ENCODE data around the gene CEND1. TPM values are rescaled to one million over a fixed set of nuclear protein-coding genes. Genes with fewer than 3 reads are reported as not detected.

The CEND1 gene
- total and polyA plus RNA-seq, 2 of the 13 experiments (the other 11 are each of a cell fraction or from before 2014, with no cell fraction given) = not detected

DNA sequence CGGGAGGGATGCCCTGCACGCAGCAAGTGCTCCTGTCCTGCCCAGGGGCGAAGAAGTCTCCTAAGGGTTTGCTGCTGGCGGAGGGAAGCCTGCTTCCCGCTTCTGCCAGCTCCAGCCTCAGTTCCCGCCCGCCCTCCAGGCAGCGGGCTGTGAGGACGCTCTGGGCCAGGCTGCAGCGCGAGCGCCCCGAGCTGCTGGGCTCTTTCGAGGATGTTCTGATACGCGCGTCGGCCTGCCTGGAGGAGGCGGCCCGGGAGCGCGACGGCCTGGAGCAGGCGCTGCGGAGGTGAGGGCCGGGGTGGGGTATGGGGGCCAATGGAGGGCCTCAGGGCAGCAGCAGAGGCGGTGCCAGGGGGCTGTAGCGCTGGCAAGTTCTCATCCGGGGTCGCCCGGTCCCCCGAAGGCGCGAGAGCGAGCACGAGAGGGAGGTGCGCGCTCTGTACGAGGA lies 40.0 kb upstream of the CEND1 start:
- no TSS peak for BruUV-seq (replicated peaks)
- H3K4me3 ChIP-seq (replicated peaks in 1 of 3; ENCODE audit: insufficient read depth in 1 of 3, low read depth in 2 of 3, low read length in 3 of 3) = peak overlapping the region in 2 of 3 experiments; percentile 23 to 75; a peak in 3 of 6 replicates
- H3K9ac ChIP-seq (ENCODE audit: insufficient read depth, low read depth, low read length) = no peak overlapping the region
- intact Hi-C loops (cut with micrococcal nuclease; ENCODE audit: unreplicated experiment) (no loop called here), in situ Hi-C loops (cut with HindIII; ENCODE audit: extremely low pct_ligation_motif_present, low pct_unique_long_range_greater_than_20kb) (no loop called here)
- no peak overlapping the region for H3K27ac ChIP-seq (ENCODE audit: extremely low read length, insufficient read depth, low read length)
- ATAC-seq (no peak), DNase-seq (ENCODE audit: low spot score) (no peak), FAIRE-seq (no peak)
- H3K79me2 ChIP-seq (ENCODE audit: insufficient read depth, low read length) = peaks cover 11% of the 10 kb centered on the region
- POLR2A ChIA-PET = interaction anchor here (2.4 to 16.1 kb wide), 3 partner anchors 11 to 21 kb away, joined by 18 to 264 read pairs (median 141); partner anchors contain the start of genes PNPLA2, POLR2L, RPLP2 and TSPAN4
- H3K9me3 ChIP-seq (ENCODE audit: low read length) = no peaks in the 10 kb centered on the region
- peaks cover 83% of the 10 kb centered on the region for H3K4me1 ChIP-seq (ENCODE audit: insufficient read depth, low read length)
- H4K20me1 ChIP-seq (ENCODE audit: insufficient read depth, low read length) = peaks cover 6% of the 10 kb centered on the region; the same call in 1 of the 2 replicates
- no peaks in the 10 kb centered on the region for H3K27me3 ChIP-seq (ENCODE audit: control insufficient read depth in 1 of 2, insufficient read depth in 2 of 2, low read length in 2 of 2)
- WGBS (ENCODE audit: low lambda C conversion rate) = 65% methylated on average over 18 of the region's 39 CpGs
- CTCF ChIA-PET (ENCODE audit: low intra/inter-chr PET ratio, low total read pairs) = no interaction called here
- no peak overlapping the region for H2AFZ ChIP-seq (ENCODE audit: low read length)
- H3K36me3 ChIP-seq (replicated peaks in 1 of 2; ENCODE audit: control insufficient read depth in 1 of 2, insufficient read depth in 2 of 2, low read length in 2 of 2) = peaks cover 0 to 4% of the 10 kb centered on the region in 2 experiments; a peak in 1 of 5 replicates
- H3K4me2 ChIP-seq (ENCODE audit: low read depth, low read length) = peak overlapping the region; percentile 78
- TF ChIP-seq MIXL1 (CRISPR knock-in tag; IDR thresholded peaks at IDR 0.05) (no peak), TCF7L2 (IDR thresholded peaks at IDR 0.05; ENCODE audit: low read depth, low read length) (no peak), ZNF251 (CRISPR knock-in tag; IDR thresholded peaks at IDR 0.05) (no peak), ZNF614 (CRISPR knock-in tag; IDR thresholded peaks at IDR 0.05; ENCODE audit: borderline replicate concordance) (no peak), IRF2 (CRISPR knock-in tag; IDR thresholded peaks at IDR 0.05) (no peak), MTF2 (CRISPR knock-in tag; IDR thresholded peaks at IDR 0.05; ENCODE audit: borderline replicate concordance) (no peak), MTA3 (CRISPR knock-in tag; IDR thresholded peaks at IDR 0.05) (no peak), HIVEP1 (CRISPR knock-in tag; IDR thresholded peaks at IDR 0.05) (0 out of 2 replicates have a peak, but pooled peaks have one; percentile 6), ESRRA (CRISPR knock-in tag; IDR thresholded peaks at IDR 0.05; ENCODE audit: low read depth) (0 out of 2 replicates have a peak, but pooled peaks have one; percentile 23), CSRNP1 (CRISPR knock-in tag; IDR thresholded peaks at IDR 0.05) (0 out of 2 replicates have a peak, but pooled peaks have one; percentile 20), HBP1 (CRISPR knock-in tag; IDR thresholded peaks at IDR 0.05; ENCODE audit: low read depth) (no peak), ZNF75D (CRISPR knock-in tag; IDR thresholded peaks at IDR 0.05; ENCODE audit: borderline replicate concordance) (no peak), ZFX (CRISPR knock-in tag; IDR thresholded peaks at IDR 0.05; ENCODE audit: low read depth) (no peak)
- TF ChIP-seq, protein P1, sequence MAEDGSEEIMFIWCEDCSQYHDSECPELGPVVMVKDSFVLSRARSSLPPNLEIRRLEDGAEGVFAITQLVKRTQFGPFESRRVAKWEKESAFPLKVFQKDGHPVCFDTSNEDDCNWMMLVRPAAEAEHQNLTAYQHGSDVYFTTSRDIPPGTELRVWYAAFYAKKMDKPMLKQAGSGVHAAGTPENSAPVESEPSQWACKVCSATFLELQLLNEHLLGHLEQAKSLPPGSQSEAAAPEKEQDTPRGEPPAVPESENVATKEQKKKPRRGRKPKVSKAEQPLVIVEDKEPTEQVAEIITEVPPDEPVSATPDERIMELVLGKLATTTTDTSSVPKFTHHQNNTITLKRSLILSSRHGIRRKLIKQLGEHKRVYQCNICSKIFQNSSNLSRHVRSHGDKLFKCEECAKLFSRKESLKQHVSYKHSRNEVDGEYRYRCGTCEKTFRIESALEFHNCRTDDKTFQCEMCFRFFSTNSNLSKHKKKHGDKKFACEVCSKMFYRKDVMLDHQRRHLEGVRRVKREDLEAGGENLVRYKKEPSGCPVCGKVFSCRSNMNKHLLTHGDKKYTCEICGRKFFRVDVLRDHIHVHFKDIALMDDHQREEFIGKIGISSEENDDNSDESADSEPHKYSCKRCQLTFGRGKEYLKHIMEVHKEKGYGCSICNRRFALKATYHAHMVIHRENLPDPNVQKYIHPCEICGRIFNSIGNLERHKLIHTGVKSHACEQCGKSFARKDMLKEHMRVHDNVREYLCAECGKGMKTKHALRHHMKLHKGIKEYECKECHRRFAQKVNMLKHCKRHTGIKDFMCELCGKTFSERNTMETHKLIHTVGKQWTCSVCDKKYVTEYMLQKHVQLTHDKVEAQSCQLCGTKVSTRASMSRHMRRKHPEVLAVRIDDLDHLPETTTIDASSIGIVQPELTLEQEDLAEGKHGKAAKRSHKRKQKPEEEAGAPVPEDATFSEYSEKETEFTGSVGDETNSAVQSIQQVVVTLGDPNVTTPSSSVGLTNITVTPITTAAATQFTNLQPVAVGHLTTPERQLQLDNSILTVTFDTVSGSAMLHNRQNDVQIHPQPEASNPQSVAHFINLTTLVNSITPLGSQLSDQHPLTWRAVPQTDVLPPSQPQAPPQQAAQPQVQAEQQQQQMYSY (CRISPR knock-in tag; IDR thresholded peaks at IDR 0.05) = no peak
- TF ChIP-seq, protein P2, sequence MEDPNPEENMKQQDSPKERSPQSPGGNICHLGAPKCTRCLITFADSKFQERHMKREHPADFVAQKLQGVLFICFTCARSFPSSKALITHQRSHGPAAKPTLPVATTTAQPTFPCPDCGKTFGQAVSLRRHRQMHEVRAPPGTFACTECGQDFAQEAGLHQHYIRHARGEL (CRISPR knock-in tag; IDR thresholded peaks at IDR 0.05) = peak; percentile 28; the same call in 1 of the 2 replicates
- TF ChIP-seq, protein P3, sequence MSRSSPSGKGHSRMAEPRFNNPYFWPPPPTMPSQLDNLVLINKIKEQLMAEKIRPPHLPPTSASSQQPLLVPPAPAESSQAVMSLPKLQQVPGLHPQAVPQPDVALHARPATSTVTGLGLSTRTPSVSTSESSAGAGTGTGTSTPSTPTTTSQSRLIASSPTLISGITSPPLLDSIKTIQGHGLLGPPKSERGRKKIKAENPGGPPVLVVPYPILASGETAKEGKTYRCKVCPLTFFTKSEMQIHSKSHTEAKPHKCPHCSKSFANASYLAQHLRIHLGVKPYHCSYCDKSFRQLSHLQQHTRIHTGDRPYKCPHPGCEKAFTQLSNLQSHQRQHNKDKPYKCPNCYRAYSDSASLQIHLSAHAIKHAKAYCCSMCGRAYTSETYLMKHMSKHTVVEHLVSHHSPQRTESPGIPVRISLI (CRISPR knock-in tag; IDR thresholded peaks at IDR 0.05; ENCODE audit: borderline replicate concordance) = no peak

Measured in HepG2 (cell line).